Measurements from ENCODE around the gene CEP250.
"Not testable (repeated sequence)": the region's sequence is repeated elsewhere in the genome, so short reads cannot be mapped to it uniquely, and the experiment has no call there.

CEP250 gene

DNA sequence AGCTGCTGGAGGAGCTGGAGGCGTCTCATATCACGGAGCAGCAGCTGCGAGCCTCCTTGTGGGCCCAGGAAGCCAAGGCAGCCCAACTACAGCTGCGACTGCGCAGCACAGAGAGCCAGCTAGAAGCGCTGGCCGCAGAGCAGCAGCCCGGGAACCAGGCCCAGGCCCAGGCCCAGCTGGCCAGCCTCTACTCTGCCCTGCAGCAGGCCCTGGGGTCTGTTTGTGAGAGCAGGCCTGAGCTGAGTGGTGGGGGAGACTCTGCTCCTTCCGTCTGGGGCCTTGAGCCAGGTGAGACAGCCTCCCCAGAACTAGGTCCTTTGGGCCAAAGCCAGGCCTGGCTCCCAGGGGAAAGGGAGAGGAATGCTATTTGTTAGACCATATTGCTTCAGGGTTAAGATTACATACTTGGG, 42.4 kb downstream of the CEP250 start:
- DNase-seq (ENCODE audit: low spot score) = no peak

DNA sequence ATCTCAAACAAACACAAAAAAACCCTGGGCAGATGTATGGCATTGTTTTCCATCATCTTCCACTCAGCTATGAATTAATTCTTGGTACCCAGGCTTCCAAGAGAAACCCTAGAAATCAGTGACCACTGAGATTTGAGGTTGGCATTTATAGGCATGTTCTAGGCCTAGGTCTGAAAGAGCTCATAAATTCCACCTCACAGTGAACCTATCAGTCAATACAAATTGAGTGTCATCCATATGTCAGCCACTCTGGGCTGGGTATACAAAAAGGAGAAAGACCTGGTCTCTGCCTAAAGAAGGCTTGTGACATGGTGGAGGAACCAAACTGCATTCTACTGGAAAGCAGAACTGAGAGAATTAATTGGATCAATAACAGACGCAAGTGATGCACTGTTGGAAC, 43.9 kb downstream of the CEP250 start:
- no peak for DNase-seq (ENCODE audit: low spot score)

DNA sequence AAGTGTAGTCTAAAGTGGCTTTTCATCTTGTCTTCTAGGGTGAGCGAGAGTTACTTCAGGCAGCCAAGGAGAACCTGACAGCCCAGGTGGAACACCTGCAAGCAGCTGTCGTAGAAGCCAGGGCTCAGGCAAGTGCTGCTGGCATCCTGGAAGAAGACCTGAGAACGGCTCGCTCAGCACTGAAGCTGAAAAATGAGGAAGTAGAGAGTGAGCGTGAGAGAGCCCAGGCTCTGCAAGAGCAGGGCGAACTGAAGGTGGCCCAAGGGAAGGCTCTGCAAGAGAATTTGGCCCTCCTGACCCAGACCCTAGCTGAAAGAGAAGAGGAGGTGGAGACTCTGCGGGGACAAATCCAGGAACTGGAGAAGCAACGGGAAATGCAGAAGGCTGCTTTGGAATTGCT, 47.0 kb downstream of the CEP250 start:
- no peak for DNase-seq (ENCODE audit: low spot score)

DNA sequence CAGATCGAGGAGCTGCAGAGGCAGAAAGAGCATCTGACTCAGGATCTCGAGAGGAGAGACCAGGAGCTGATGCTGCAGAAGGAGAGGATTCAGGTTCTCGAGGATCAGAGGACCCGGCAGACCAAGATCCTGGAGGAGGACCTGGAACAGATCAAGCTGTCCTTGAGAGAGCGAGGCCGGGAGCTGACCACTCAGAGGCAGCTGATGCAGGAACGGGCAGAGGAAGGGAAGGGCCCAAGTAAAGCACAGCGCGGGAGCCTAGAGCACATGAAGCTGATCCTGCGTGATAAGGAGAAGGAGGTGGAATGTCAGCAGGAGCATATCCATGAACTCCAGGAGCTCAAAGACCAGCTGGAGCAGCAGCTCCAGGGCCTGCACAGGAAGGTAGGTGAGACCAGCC, 47.9 kb downstream of the CEP250 start:
- DNase-seq (ENCODE audit: low spot score) = no peak

DNA sequence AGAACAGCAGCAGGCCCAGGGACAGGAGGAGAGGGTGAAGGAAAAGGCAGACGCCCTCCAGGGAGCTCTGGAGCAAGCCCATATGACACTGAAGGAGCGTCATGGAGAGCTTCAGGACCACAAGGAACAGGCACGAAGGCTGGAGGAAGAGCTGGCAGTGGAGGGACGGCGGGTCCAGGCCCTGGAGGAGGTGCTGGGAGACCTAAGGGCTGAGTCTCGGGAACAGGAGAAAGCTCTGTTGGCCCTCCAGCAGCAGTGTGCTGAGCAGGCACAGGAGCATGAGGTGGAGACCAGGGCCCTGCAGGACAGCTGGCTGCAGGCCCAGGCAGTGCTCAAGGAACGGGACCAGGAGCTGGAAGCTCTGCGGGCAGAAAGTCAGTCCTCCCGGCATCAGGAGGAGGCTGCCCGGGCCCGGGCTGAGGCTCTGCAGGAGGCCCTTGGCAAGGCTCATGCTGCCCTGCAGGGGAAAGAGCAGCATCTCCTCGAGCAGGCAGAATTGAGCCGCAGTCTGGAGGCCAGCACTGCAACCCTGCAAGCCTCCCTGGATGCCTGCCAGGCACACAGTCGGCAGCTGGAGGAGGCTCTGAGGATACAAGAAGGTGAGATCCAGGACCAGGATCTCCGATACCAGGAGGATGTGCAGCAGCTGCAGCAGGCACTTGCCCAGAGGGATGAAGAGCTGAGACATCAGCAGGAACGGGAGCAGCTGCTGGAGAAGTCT, 48.6 kb downstream of the CEP250 start:
- DNase-seq (ENCODE audit: low spot score) = no peak

DNA sequence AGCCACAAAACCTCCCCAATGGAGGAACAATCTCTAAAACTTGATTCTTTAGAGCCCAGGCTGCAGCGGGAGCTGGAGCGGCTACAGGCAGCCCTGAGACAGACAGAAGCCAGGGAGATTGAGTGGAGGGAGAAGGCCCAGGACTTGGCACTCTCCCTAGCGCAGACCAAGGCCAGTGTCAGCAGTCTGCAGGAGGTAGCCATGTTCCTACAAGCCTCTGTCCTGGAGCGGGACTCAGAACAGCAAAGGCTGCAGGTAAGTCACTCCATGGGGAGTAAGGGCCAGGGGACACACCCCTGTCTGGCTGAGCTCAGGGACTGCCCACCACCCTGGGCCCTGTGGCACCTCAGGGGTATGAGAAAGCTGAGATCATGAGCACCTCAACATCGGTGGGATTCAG, 49.4 kb downstream of the CEP250 start:
- DNase-seq (ENCODE audit: low spot score) = no peak

DNA sequence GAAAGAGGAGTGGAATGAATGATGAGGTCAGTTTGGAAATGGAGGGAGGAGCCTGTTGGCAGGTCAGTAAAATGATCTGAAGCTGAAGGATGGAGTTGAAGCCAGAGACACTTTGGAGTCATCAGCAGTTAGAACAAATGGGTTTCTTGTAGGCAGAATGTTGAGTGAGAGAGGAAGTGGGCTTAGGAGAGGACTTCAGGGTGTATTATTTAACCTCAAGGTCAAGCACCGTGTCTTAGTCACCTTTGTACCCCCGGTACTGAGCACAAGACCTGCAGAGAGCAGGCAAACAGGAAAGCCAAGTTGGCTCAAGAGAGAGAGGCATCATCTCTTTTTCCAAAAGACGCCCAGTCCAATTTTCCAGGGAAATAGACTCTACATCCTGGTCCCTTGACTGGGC, 50.8 kb downstream of the CEP250 start:
- no peak for DNase-seq (ENCODE audit: low spot score)

DNA sequence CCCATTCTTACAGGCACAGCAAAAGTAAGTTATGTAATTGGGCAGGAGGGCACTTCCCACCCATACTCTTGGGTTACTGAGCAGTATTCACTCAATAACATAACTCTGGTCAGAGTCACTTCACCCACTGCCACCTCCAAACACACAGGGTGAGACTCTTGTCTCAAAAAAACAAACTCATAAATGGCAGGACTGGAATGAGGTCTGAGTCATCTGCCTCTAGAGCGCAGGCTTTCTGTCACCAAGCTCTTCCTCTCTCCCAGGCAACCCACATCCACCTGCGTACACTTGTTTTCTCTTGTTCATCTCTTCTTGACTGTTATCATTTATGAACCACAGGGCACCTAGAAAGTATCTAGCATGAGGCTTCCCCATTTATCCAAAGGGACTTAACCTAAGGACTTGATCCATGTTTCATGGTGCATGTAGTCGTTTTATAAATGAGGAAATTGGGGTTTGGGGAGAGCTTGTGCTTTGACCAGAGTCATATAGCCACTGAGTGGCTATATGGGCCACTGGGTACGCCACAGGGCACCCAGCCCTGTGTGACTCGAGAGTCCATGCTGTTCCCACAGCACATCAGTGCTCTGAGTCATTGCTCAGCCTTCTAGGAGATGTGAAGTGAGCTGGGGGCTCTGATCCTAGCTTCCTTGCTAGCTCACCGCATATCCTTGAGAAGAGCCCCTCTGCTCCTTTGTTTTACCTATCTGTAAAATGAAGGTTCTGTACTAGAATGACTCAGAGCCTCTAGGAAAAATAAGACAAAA, 51.7 kb downstream of the CEP250 start:
- DNase-seq (ENCODE audit: low spot score) = no peak

DNA sequence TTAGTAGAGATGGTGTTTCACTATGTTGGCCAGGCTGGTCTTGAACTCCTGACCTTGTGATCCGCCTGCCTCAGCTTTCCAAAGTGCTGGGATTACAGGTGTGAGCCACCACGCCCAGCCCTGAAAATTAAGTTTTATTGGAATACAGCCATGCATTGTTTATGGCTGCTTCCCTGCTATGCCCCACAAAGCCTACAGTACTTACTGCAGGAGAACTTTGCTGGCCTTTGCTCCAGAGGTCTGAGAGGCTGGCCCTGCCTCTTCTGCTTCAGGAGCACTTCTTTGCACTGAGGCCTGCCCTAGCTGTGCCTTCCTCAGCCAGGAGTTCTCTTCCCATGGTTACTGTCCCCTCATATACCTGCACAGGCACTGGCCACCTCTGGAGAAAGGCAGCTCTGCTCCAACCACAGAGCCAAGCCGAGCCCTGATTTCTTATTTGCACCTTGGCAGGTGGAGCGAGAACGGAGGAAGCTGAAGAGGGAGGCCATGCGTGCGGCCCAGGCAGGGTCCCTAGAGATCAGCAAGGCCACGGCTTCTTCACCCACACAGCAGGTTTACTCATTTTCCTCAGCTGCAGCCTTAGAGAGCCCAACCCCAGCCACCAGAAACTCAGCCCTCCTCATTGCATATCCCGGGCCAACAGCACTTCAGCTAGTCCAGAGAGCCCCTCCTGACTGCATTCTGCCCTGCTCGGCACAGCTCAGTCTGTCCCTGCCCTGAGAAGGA, 53.3 kb downstream of the CEP250 start:
- DNase-seq (ENCODE audit: low spot score) = no peak

DNA sequence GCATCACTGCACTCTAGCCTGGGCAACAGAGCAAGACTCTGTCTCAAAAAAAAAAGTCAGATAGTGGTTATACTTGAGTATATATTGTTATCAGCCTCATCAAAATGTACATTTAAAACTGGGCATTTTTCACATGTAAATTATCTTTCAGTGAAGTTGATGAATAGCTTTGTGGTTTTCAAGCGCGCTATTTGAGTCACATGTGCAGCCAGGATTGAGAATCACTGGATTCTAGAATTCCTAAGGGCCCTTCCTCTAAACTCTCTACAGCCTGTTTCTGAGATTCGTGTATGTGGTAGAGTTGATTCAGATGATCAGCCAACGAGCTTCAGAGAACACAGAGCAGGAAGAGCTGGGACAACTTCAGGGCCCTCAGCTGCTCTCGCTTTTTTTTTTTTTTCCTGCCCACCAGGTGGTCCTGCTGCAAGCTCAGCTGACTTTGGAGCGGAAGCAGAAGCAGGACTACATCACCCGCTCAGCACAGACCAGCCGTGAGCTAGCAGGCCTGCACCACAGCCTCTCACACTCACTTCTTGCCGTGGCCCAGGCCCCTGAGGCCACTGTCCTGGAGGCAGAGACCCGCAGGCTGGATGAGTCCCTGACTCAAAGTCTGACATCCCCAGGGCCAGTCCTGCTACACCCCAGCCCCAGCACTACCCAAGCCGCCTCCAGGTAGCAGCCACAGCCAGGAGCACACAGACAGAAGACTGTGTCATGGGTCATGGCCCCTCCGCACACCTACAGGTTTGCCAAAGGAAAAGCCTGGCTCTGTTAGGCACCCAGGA, 55.7 kb downstream of the CEP250 start:
- no peak for DNase-seq (ENCODE audit: low spot score)

DNA sequence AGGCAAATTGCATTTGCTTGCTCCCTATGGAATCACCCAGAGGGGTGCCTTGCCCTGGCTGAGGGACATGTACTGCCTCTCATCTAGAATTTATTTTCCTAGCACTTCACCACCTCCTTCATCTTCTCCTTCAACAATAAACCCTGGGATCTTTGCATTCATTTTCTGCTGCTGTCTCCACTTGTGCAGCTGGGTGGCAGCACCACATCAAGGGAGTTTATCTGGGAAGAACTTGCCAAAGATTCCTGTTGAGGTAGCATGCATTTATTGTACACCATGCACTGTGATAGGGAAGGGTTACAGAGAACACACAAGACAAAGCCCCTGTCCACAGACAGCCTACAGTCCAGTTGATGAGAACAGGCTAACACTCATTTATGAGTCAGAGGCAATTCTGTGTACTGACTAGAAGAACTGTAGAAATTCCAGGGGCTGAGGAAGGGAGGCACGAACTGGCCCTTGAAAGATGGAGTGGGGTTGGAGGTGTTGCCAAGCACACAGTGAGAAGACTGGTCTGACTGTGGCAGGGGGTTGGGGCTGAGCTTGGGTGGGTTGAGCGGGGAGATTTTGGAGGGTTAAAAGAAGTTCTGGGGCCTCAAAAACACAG, 56.5 kb downstream of the CEP250 start:
- DNase-seq (ENCODE audit: low spot score) = no peak

DNA sequence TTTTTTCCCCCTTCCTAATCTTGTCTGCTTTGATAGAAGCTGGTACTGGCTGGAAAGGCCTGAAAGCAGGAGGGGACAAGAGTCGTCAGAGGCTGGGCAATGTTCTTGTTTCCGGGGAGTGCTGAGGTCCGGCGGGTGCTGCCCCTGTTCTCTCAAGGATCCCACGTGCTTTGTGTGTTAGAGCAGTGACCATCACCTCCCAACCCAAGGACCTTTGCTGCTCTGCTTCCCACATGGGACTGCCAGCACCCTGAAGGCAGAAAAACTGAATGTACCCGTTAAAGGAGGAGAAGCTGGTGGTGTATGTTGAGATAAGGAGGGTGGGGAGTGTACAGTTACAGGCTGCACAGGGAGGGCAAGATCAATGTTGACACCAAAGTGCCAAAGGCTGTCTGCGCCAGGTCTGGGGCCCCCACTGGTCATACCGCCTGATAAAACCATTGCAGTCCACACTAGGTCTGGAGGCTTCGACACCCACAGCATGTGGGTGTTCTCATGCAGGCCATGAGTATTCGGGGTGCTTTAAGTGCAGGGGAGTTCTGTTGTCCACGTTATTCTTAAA, 59.1 kb downstream of the CEP250 start:
- DNase-seq (ENCODE audit: low spot score) = no peak

DNA sequence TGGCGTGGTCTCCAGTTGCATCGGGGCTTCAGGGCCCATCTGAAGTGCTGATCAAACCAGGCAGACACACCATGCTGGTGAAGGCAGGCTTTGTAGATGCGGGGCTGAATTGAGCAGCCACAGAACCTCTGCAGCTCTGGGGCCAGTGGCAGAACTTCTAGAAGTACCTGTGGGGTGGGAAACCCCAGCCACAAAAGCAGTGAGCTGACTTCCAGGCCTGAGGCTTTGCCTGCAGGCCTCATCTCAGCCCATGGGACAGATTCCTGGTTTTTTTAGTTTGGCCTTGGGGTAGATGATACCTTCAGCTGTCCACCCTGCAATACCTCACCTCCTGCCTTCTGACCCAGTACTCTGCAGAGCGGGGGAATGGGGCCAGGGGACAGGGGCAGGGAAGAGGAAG, 59.9 kb downstream of the CEP250 start:
- DNase-seq (ENCODE audit: low spot score) = no peak

DNA sequence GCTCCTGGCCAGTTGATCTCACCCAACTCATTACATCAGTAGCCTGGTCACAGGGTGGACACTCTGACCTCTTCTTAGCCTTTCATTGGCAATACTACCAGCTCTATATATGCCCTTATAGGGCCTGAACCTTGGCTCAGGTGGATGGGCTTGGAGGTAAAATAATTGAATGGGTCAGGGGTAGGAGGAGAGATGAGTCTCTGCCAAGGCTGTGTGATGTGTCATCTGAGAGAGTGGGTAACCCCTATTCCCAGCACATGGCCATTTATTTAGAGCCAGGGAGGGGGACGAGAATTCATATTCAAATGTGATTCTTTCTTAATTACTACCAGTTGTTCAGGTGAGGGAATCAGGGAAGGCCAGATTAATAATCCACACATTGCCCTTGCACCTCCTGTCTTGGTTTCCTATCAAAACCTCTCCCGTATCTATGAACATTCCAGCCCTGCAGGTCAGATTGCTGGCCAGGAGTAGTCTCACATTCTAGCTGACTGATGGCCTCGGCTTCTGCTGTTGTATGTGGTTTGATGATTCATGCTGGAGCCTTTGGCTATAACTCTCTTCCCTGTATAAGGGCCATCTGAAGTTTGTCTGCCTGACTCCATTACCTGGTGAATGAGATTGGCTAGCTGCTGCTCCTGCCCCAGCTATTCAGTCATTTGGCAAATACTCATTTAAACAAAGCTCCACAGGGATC, 60.7 kb downstream of the CEP250 start:
- DNase-seq (ENCODE audit: low spot score) = no peak

DNA sequence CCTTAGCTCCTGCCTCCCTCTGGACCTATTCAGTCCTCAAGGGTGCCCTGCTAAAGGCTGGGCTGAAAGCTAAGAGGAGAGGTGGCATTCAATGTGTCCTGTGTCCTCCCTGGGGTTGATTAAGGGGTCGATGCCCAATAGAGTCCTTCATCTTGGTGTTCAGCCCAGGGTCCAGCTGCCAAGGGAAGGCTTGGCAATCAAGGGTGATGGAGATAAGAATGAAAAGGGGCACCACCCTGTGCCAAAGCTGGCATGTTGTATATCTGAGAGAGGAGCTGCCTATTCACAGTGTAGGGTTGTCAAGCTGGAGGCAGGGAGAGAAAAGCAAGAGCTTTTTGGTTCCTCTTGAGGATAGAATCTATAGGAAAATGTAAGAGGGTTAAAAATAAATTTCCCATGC, 61.7 kb downstream of the CEP250 start:
- DNase-seq (ENCODE audit: low spot score) = no peak

DNA sequence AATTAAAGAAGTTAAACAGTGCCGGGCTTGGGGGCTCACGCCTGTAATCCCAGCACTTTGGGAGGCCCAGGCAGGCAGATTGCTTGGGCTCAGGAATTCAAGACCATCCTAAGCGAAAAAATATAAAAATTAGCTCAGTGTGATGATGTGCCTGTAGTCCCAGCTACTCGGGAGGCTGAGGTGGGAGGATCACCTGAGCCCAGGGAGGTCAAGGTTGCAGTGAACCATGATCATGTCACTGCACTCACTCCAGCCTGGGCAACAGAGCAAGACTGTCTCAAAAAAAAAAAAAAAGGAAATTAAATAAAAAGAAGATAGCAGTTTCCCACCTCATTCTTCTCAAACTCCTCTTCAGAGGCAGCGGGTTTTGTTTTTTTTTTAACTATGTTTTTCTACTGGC, 62.4 kb downstream of the CEP250 start:
- DNase-seq (ENCODE audit: low spot score) = not testable (repeated sequence)

DNA sequence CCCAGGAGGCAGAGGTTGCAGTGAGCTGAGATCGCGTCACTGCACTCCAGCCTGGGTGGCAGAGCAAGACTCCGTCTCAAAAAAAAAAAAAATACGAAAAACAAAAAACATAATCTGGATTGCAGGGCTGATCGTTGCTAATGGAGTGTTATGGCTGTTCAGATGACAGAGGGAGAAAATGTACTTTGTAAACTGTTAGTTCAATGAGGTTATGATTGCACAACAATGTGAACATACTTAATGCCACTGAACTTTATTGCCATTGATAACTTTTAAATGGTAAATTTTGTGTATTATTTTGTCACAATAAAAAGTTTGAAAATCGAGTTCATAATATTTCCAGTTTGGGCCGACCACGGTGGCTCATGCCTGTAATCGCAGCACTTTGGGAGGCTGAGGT, 63.6 kb downstream of the CEP250 start:
- DNase-seq (ENCODE audit: low spot score) = no peak

DNA sequence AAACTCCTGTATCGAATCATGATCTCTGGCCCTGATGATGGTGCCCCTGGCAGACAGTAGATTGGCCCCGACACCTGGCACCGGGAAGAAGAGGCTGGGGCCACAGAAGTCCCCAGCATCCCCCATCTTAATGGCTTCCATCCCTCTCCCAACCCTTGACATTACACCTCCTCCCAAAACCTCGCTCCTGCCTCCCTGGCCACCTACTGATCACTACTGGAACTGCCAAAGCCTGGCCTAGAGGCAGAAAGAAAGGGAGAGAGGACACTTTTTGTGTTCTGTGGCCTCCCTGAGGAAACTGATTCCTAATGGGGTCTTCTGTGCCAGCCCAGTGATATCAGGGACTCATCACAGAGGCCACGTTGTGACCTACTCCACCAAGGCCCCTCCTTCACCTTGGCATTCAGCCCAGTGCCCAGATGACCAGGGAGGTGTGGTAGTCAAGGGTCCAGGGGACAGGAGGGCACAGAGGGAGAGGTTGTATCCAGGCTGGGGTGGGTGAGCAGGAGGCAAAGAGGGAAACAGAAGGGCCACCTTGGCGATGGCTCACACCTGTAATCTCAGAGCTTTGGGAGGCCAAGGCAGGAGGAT, 68.0 kb downstream of the CEP250 start:
- DNase-seq (ENCODE audit: low spot score) = peak; percentile 57

DNA sequence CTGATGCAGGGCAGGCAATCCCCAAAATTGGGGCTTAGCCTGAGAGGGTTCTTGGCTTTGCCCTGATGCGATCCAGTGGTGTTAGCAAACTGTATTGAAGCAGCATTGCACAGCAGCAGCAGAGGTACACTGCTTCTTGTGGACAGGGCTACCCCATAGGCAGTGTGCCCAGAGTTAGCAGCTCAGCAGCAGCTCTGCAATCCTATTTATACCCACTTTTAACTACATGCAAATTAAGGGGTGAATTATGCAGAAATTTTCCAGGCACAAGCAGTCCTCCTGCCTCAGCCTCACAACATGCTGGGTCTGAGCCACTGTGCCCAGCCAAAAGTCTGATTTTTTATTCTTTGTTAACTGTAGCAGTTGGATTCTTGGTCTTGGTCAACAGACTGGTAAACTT, 70.2 kb downstream of the CEP250 start:
- no peak for DNase-seq (ENCODE audit: low spot score)

DNA sequence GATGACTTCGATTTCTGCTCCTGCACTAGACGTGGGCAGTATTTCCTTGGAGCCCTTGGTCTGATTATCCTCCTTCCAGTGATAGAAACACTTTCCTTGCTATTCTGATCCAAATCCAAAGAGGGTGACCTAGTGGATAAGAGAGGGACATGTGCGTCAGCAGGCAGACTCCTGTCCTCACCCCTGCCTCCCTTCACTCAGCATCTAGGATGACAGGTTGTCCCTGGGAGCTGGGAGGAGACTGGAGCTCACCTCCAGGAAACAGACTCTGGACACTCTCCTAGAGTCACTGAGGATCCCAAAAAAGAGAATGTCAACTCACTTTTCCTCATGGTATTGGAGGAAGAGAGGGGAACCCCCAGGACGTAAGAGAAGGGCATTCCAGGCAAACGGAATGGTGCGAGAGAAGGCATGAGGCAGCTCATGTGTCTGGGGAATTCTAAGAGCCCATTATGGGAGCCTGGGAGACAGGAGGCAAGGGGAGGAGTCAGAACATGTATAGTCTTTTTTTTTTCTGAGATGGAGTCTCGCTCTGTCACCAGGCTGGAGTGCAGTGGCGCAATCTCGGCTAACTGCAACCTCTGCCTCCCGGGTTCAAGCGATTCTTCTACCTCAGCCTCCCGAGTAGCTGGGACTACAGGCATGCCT, 71.8 kb downstream of the CEP250 start:
- no peak for DNase-seq (ENCODE audit: low spot score)

Data from ecto neural progenitor cell (in vitro differentiated cells).